Measurements from ENCODE around the gene C9orf72.
"Not testable (repeated sequence)": the region's sequence is repeated elsewhere in the genome, so short reads cannot be mapped to it uniquely, and the experiment has no call there.

C9orf72 gene
- total RNA-seq, result 13.2 to 104 (median 36.4) reads per million in 17 experiments

- peak; percentile 87 to 96 (median 92) for DNase-seq
Observed at GRCh38 chr9:27572918-27573633, at the start of gene C9orf72. C9orf72 (minus strand) TSS chr9:27573481; CDS start chr9:27567120, 6,361 bp downstream.

- peak; percentile 29 to 85 (median 64) for DNase-seq
Observed at GRCh38 chr9:27622693-27623340, 49.5 kb upstream of the C9orf72 start.

- DNase-seq, result no peak
Observed at GRCh38 chr9:27619743-27620142, 46.5 kb upstream of the C9orf72 start.

- no peak for DNase-seq
Observed at GRCh38 chr9:27618066-27618465, 44.8 kb upstream of the C9orf72 start.

- no peak for DNase-seq
Observed at GRCh38 chr9:27614551-27614950, 41.3 kb upstream of the C9orf72 start.

GRCh38 chr9:27612036-27612435 is 38.8 kb upstream of the C9orf72 start:
- not testable (repeated sequence) for DNase-seq

GRCh38 chr9:27610622-27611021 is 37.3 kb upstream of the C9orf72 start:
- DNase-seq, result no peak

- DNase-seq, result no peak
Observed at GRCh38 chr9:27602954-27603353, 29.7 kb upstream of the C9orf72 start.

- DNase-seq, result peak; percentile 57 to 79 (median 72)
Observed at GRCh38 chr9:27602142-27602861, 29.0 kb upstream of the C9orf72 start.

- DNase-seq, result peak; percentile 52 to 84 (median 73)
Observed at GRCh38 chr9:27601396-27601795, 28.1 kb upstream of the C9orf72 start.

GRCh38 chr9:27600256-27600655 is 27.0 kb upstream of the C9orf72 start:
- peak; percentile 84 to 96 (median 90) for DNase-seq

- peak; percentile 45 to 59 (median 55) for DNase-seq
Observed at GRCh38 chr9:27599870-27600238, 26.6 kb upstream of the C9orf72 start.

- peak; percentile 81 to 97 (median 90) for DNase-seq
Observed at GRCh38 chr9:27599102-27599869, 26.0 kb upstream of the C9orf72 start.

- DNase-seq, result no peak
Observed at GRCh38 chr9:27595733-27596132, 22.5 kb upstream of the C9orf72 start.

GRCh38 chr9:27591672-27592071 is 18.4 kb upstream of the C9orf72 start:
- DNase-seq, result no peak

GRCh38 chr9:27591093-27591492 is 17.8 kb upstream of the C9orf72 start:
- DNase-seq, result peak in 2 of 4 experiments; percentile 43 to 70

- peak in 1 of 4 experiments; percentile 30 for DNase-seq
Observed at GRCh38 chr9:27590651-27591050, 17.4 kb upstream of the C9orf72 start.

GRCh38 chr9:27589462-27589861 is 16.2 kb upstream of the C9orf72 start:
- no peak for DNase-seq

GRCh38 chr9:27586304-27586703 is 13.0 kb upstream of the C9orf72 start:
- peak in 2 of 4 experiments; percentile 44 to 50 for DNase-seq

GRCh38 chr9:27584931-27585330 is 11.7 kb upstream of the C9orf72 start:
- peak in 2 of 4 experiments; percentile 35 to 51 for DNase-seq

GRCh38 chr9:27582794-27583193 is 9.5 kb upstream of the C9orf72 start:
- no peak for DNase-seq

- DNase-seq, result peak in 2 of 4 experiments; percentile 60 to 66
Observed at GRCh38 chr9:27581826-27582225, 8.5 kb upstream of the C9orf72 start.
